ENCODE data around the gene EIF1.

The EIF1 gene

GRCh38 chr17:41741709-41742108 lies 53.0 kb downstream of the EIF1 start:
- Histone ChIP-seq H3K4me3 (ENCODE audit: low read depth, low read length) (no peak overlapping the region), H3K27ac (ENCODE audit: low read depth, low read length) (no peak overlapping the region)

More at GRCh38 chr17:41741709-41742108, 53.0 kb downstream of the EIF1 start:
- Histone ChIP-seq H3K79me2 (ENCODE audit: control insufficient read depth, insufficient read depth, low read length, unreplicated experiment) (no peaks in the 10 kb centered on the region), H3K27me3 (ENCODE audit: insufficient read depth, low read length) (peaks cover 10% of the 10 kb centered on the region; the same call in 1 of the 2 replicates), H3K4me1 (ENCODE audit: control insufficient read depth, insufficient read depth, low read length, unreplicated experiment) (peaks cover 15% of the 10 kb centered on the region), H3K36me3 (ENCODE audit: insufficient read depth, low read length) (no peaks in the 10 kb centered on the region), H2AFZ (ENCODE audit: low read length, unreplicated experiment) (no peak overlapping the region)
